HTR-8/SVneo (cell line): ENCODE data around the gene CAND2.
A peak's percentile ranks its signal among the peaks of the same experiment; 100 is the strongest.

Source experiments
- DNase-seq: peaks from one replicate; pipeline ENCODE4 v3.0.0; 2011; ENCODE audit warnings: low spot score, mixed read lengths; ENCODE audit not compliant: insufficient read length
- FAIRE-seq: peaks from 2 replicates; lab custom pipeline; 2011; peaks lifted over from hg19 to GRCh38; lab: Jason Lieb, UNC

Gene CAND2

DNA sequence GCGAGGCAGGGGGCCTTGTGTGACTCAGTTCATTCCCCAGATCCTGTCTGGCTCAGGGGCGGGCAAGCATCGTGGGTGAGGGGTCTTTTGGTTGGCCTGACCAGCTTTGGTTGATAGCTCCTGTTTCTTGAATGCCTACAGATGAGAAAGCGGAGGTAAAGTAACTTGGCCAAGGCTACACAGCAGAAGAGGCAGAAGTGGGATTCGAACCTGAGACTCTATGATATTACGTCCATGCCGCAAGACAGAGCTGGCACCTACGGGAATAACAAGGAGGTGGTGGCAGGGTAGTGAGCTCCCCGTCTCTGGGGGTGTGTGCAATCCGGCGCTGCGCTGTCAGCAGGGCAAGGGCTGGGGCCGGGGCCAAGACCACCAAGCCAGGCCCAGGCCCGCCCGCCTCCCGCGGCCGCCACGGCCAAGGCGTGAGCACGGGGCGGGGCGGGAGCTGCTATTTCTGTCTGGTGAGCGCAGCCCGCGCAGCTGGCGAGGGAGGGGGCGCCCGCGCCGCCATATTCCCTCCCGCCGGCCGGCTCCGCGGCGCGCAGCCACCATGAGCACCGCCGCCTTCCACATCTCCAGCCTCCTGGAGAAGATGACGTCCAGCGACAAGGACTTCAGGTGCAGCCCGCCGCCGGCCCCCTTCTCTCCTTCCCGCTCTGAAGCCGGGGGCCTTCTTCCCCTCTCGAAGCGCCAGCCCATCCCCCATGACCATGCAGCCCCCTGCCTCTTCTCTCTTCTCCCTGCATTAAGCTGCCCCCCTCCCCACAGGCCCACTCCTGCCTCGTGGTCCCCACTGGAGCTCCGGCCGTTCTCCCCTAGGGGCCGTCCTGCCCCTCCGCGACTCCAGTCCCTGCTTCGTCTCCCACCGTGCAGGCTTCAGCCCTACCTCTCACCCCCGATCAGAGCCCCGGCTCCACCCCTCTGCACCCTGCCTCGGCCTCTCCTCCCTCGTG, at the start of gene CAND2:
CAND2 (plus strand) TSS at position 510 of the 953 bp plus-strand sequence; CDS start at position 551, 41 bp downstream.
- no peak for DNase-seq
- no peak for FAIRE-seq

DNA sequence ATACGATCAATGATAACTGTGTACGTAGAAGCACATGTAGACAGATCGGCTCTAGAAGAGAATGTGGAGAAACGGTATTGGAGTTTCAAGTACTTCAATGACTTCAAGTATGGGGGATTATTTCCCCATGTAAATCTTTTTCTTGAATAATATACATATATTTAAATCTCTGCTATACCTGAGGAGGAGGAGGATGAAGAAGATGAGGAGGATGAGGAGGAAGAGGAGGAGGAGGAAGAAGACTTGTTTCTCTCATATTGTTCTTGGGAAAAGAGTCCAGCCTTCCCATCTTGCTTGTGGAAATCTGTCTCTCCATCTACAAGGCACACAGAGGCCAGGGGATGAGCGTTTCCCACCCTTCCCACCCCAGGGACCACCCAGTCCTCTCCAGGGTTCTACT, 48.0 kb upstream of the CAND2 start:
- FAIRE-seq: no peak

DNA sequence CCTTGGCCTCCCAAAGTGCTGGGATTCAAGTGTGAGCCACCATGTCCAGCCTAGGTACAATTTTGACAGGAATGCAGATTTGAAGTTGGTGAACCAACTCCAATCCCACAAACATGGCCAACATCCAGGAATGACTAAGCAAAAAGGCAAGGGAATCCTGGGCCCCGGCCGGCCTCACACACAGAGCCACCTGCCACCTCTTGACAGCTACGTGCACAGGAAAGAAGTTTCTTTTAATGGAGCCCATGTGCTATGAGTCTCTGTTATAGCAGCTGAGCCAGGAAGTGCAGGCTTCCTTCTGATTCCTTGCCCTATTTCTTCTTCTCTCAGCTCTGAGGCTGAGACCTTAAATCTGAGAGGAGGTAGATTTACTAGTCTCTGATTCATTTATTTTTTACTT, 46.3 kb upstream of the CAND2 start:
- peak; percentile 13 for FAIRE-seq
- DNase-seq: peak; percentile 62

More for the DNA sequence above, 48.0 kb upstream of the CAND2 start:
- DNase-seq: no peak

DNA sequence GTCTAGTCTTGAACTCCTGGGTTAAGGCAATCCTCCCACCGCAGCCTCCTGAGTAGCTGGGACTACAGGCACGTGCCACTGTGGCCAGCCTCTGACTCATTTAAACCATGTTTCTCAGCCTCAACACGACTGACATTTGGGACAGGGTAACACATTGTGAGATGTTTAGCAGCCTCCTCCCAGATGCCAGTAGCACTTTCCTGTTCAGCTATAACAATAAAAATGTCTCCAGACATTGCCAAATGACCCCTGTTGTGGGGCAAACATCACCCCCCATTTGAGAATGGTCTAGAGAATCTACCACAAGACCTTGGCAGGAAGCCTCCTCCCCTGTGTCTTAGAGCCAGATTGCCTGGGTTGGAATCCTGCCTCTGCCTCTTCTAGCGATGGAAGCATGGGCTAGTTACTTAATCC, 45.8 kb upstream of the CAND2 start:
- DNase-seq (no peak), FAIRE-seq (no peak)

DNA sequence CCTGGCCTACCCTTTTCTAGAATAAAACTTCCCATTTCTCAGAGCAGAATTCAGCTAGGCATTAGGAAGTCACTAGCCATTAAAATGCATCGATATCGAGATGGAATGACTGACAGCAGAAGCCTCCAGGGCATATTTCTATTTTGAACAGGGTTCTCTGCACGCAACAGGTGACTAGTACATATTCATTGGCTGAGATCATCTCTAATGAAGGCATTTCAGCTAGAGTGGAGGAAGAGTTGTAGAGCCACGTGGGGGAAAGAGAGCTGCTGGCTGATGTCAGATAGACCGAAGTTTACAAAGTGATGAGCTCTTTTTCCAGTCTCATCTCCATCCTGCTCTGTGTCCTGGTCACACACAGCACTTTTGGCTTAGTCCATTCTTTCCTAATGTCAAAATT, 44.9 kb upstream of the CAND2 start:
- DNase-seq (peak; percentile 73), FAIRE-seq (no peak)

DNA sequence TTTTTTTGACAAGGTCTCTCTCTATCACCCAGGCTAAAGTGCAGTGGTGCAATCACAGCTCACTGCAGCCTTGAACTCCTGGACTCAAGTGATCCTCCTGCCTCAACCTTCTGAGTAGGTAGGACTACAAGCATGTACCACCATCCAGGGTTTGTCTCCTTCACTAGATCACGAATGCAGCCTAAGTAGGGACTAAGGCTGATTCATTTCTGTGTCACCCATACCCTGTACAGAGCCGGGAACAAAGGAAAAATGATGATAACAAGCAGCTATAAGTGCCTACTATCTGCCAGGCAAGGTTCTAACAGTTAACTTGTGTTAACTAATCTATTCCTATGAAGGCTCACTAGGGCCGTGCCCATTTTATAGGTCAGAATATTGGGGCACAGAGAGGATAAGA, 44.4 kb upstream of the CAND2 start:
- no peak for FAIRE-seq
- DNase-seq: no peak

DNA sequence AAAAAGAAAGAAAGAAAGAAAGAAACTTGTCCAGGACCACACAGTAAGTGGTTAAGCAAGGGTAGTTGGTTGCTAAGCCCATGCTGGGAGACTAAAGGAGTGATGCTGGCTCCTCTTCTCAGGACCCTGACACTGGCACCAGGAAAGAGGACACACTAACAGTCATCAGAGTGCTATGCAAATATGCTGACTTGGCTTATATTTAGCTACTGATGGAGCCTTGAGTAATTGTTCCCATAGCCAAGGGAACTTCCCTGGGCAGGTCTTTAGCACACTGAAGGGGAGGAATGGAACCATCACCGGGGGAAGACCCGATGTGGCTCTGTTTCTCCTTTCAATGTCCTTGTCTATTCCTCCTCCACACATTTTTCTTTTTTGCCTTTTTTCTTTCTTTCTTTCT, 43.7 kb upstream of the CAND2 start:
- FAIRE-seq (no peak), DNase-seq (no peak)

DNA sequence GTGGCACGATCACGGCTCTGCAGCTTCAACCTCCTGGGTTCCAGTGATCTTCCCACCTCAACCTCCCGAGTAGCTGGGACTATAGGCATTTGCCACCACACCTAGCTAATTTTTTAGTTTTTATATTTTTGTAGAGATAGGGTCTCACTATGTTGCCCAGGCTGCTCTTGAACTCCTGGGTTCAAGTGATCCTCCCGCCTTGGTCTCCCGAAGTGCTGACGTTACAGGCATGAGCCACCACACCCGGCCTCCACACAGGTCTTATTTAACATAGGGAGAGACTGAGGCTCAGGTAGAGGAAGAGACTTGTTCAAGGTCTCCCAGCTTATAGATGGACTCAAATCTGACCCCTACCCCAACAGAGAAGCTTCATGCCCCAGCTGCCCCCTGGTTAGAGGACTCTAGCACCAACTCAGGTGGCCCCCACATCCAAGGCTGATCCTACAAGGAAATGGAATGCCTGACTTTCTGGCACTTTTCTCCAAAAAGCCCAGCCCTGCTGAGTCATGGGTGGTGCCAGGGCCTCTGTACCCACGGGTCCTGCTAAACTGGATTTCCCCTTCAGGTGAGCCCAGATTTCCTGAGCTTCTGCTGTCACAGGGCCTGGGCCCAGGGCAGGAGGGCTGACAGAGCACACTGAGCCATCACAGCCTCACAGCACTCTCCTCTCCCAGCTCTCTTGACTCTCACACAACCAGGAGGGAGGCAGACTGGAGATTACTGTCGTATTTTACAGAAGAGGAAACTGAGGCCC, 43.0 kb upstream of the CAND2 start:
- no peak for FAIRE-seq
- DNase-seq: no peak

DNA sequence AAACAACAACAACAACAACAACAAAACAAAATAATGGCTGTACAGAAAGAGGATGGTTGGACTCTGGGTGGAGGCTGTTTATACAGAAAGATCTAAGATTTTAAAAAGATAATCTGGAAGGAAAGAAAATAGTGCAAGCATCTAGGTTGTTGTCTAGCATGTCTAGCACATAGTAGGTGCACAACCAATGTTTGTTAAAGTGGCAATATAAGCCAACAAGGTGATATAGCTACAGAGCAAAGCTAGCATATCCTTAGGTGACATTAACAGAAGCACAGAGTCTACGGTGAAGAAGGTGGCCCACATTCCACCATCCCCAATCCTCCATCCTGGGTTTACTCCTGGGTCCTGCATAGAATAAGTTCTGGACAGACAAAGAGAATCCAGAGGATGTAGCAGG, 42.2 kb upstream of the CAND2 start:
- FAIRE-seq: no peak
- no peak for DNase-seq

DNA sequence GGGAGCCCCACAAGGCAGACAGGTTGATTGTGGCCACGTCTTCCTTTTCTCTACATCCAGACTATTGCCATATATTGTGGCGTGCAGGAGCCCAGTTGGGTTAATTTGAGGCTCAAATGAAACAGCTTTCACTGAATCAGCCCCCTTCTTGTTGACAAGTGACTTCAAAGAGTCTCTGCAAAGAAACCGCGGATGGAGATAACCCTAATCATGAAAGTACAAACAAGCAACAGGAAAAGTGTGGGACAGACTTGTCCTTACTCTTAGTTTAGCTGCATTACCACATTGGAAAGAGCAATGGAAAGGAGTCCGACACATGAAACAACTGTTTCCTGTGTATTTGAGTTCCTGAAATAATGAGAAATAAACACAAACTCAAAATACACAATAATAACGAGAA, 40.7 kb upstream of the CAND2 start:
- DNase-seq (no peak), FAIRE-seq (no peak)

DNA sequence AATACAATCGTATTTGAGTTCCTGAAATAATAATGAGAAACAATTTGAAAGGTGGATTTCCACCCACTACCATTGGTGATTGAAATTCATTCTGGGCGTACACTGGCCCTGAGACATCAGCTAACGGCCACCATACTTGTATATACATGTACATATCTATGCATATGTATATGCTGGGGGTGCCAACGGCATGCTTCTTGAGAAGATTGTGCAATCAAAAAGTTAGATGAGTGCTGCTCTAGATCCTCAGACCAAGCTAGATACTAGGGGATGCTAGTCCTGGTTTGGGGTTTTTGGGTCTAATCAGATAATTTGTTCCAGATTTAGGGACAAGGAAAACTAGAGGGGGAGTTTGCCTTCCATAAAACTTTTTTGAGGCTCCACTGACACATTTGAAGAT, 40.3 kb upstream of the CAND2 start:
- no peak for FAIRE-seq
- DNase-seq: no peak

DNA sequence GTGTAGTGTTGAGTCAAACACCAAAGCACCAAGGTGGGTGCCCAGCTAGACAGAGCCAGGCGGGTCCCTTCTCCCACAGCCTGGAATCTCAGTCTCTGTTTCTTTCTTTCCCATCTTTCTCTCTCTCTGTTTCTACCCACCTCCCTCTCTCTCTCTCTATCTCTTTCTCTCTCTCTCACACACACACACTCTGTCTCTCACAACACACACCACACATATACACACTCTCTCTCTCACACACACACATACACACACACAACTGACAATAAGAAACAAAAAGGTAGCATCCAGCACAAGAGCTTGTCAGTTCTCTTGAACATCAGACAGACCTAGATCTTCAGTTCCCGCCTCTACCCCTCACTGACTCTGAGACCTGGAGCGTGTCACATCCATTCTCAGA, 39.8 kb upstream of the CAND2 start:
- DNase-seq (no peak), FAIRE-seq (peak; percentile 23)

DNA sequence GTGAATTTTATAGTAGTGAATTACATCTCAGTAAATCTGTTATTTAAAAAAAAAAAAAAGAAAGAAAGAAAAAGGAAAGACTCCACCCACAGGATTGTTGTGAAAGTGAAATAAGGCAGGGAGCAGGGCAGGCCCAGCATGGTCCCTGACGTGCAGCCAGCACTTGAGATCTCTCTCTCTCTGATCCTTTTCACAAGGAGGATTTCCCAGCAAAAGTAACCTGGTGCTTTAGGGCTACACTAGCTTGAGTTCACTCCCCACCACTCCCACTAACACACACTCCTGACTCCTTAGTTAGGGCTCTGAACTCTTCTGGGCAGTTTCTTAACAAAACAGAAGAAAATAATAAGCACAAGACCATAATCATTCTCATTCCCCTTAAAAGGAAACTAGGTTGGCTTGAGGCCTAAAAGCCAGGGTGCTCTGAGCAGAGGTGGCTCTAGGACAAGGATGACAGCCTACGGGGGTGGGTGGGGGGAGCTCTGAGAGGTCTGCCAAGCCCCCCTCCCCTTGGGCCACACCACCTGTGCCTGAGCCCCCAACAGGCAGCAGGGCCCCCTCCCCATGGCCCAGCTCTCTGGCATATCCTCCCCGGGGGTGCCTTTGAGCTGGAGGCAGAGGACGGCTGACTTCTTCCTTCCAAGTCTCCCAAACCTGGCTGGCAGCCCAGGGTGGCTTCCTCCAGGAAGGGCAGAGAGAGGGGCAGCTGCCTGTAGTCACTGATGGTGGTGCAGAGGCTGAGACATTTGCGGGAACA, 38.3 kb upstream of the CAND2 start:
- DNase-seq (peak; percentile 28), FAIRE-seq (no peak)

DNA sequence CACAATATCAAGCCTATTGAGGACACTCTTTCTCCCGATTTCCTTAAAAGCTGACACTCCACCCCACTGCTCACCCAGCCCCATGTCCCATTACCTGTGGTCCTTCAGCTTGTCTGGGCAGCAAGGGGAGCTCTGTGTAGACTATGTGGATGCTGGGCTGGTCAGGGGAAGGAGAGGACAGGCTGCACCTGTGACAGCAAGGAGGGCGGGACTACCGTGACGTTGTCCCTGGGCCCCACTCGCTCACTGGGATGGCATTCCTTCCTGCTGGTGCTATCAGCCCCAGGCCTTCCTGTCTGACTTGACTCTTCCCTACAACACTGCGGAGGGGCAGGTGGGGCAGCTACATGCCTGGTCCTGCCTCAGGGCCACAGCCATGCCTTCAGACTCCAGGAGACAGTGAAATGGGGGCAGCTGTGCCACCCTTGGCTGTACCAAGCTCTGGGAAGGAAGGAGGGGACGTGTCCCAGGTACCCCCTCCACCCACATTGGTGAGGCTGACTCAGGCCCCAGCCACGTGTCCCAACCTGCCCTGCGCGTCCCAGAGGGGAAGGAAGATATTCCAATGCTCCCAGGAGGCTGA, 37.3 kb upstream of the CAND2 start, which contains the start of gene TMEM40:
TMEM40 (minus strand) TSS at position 163 of the 583 bp plus-strand sequence. CDS start 9,427 bp downstream, outside the sequence.
- peak; percentile 91 for DNase-seq
- peak; percentile 97 for FAIRE-seq

DNA sequence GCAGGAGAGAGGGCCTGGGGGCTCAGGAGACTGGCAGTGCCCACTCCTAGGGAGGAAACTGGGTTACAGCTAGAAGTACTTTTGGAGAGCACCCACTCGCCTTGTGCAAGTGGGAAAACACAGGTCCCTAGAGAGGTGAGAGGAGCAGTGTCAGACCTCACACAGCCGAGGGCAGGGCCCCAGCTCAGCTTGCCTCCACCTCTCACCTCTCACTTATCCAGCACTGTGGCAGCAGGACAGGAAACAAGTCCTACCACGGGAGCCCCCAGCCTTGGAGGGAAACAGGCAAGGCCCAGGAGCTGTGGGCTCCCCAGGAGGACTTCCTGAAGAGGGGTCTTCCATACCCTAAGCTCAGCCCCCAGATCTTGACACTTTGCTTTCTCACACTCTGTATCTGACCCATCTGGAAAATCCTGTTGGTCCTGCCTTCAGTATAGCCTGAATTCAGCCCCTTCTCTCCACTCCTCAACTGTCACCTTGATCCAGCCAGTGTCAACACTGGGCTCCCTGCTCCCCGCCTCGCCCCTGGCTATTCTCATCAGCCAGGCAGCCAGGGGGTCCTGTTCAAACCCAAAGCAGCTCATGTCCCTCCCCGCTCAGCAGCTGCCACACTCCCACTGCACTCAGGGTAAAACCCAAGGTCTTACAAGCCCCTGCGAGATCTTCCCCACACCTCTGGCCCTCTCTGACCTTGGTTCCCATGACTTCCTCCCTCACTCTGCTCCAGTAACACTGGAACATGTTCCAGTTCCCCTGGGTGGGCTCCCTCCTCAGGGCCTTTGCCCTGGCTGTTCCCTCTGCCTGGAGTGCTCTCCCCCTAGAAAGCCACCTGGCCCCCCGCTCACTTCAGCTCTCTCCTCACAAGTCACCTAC, 36.6 kb upstream of the CAND2 start:
- no peak for DNase-seq
- no peak for FAIRE-seq

DNA sequence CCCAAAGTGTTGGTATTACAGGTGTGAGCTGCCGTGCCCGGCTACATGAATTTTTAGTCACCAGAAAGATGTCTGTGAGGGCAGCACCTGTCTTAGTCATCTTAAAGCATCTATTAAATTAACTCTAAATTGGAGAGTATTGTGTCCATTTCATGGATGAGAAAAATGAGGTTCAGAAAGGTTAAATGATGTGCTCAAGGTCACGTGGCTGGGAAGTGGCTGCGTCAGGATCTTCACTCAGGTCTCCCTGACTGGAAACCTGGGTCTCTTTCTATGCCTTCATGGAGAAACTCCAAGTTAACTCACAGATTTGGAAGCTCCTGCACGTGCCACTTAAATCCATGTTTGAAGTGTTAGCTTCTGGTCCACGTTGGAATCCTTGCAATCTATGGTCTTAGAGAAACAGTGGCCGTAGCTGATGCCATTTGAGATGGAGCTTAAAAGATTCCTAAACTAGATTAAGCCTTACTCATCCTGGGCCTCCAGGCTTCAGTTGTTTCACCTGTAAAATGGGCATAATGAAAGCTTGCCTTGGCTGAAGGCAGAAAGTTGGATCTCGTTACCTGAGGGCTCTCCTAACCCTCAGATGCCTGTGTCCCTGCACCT, 32.2 kb upstream of the CAND2 start:
- DNase-seq (no peak), FAIRE-seq (no peak)

DNA sequence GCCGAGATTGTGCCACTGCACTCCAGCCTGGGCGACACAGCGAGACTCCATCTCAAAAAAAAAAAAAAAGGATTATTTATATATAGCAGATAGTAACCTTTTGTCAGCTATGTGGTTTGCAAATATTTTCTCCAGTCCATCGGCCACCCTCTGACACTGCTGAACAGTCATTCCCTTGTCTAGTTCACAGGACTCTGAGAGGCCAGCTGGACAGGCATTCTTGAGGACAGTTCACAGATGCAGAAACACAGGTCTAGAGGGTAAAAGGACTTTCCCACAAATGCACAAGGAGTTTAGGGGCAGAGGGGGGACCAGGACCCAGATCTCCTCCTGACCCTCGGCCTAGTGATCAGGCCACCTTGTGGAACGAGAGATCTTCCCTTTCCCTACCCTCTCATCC, 29.9 kb upstream of the CAND2 start:
- DNase-seq: no peak
- FAIRE-seq: no peak

DNA sequence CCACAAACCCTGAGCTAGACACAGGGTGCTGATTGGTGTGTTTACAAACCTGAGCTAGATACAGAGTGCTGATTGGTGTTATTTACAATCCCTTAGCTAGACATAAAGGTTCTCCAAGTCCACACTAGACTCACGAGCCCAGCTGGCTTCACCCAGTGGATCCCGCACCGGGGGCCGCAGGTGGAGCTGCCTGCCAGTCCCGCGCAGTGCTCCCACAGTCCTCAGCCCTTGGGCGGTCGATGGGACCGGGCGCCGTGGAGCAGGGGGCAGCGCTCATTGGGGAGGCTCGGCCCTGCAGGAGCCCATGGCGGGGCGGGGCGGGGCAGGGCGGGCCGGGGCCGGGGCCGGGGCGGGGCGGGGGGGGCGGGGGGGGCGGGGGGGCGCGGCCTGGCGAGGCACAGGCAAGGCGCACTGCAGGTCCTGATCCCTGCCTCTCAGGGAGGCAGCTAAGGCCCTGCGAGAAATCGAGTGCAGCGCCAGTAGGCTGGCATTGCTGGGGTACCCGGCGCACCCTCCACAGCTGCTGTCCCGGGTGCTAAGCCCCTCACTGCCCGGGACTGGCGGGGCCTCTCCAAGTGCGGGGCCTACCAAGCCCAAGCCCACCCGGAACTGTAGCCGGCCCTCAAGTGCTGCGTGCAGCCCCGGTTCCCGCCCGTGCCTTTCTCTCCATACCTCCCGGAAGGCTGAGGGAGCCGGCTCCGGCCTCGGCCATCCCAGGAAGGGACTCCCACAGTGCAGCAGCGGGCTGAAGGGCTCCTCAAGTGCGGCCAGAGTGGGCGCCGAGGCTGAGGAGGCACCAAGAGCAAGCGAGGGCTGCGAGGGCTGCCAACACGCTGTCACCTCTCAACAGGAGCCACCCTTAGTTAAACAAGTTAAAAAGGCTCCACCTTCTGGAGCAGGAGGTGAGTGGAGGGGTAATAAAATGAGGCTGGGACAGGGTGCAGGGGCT, 27.6 kb upstream of the CAND2 start:
- FAIRE-seq (no peak), DNase-seq (no peak)
